Activated T-helper 17 cell treated with anti-CD3 and anti-CD28 coated beads, Interleukin-2, amount 50 U/mL, for 72 hours (primary cell): Measurements from ENCODE around the gene OXSR1. TPM values are rescaled to one million over a fixed set of nuclear protein-coding genes. Genes with fewer than 3 reads are reported as not detected.
A peak's percentile ranks its signal among the peaks of the same experiment; 100 is the strongest.
"Not testable (repeated sequence)": the region's sequence is repeated elsewhere in the genome, so short reads cannot be mapped to it uniquely, and the experiment has no call there.

ENCODE experiments used
- ATAC-seq: fragments of 150-1000 bp; cut with Tn5 transposase; replicated peaks from 2 replicates; pipeline ENCODE4 v1.10.0; 2021; ENCODE audit warnings: mild to moderate bottlenecking, moderate library complexity
- H3K27ac Mint-ChIP-seq: one replicate; pipeline ENCODE4 v1.8.0; 2022; ENCODE audit warnings: mixed read lengths
- H3K27me3 Mint-ChIP-seq: one replicate; pipeline ENCODE4 v1.8.0; 2022; ENCODE audit warnings: mixed read lengths
- H3K36me3 Mint-ChIP-seq: one replicate; pipeline ENCODE4 v1.8.0; 2022; ENCODE audit warnings: low read depth, mild to moderate bottlenecking, mixed read lengths
- H3K4me1 Mint-ChIP-seq: one replicate; pipeline ENCODE4 v1.8.0; 2022; ENCODE audit warnings: mixed read lengths
- H3K4me3 Mint-ChIP-seq: one replicate; pipeline ENCODE4 v1.8.0; 2022; ENCODE audit warnings: mild to moderate bottlenecking, mixed read lengths
- H3K9me3 Mint-ChIP-seq: one replicate; pipeline ENCODE4 v1.8.0; 2022; ENCODE audit warnings: mixed read lengths
- total RNA-seq, 2 donors: library from RNA; stranded (reverse); gene quantifications; one replicate each; pipeline ENCODE4 v1.2.3, GENCODE V29; 2022

OXSR1 gene
- total RNA-seq, 2 donors from 2014 or later = 77.8 to 78.4 TPM

DNA sequence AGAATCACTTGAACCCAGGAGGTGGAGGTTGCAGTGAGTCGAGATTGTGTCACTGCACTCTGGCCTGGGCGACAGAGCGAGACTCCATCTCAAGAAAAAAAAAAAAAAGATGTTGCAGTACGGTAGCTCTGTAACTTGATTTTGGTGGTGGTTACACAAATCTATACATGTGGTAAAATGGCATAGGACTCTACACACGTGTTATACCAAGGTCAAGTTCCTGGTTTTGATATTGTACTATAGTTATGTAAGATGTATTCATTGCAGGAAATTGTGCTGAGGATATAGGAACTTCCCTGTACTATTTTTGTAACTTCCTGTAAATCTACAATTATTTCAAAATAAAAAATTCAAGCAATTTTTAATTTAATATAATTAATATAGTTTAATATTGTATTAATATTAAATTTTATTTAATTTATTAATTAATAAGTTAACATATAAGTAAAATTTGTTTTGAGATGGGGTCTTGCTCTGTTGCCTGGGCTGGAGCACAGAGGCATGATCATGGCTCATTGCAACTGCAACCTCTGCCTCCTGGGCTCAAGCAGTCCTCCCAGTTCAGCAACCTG lies 16.9 kb upstream of the OXSR1 start:
- H3K27ac Mint-ChIP-seq = no peak overlapping the region
- ATAC-seq = no peak
- no peaks in the 10 kb centered on the region for H3K27me3 Mint-ChIP-seq
- H3K4me3 Mint-ChIP-seq = no peak overlapping the region
- H3K36me3 Mint-ChIP-seq = no peaks in the 10 kb centered on the region
- H3K9me3 Mint-ChIP-seq = peaks cover 16% of the 10 kb centered on the region
- H3K4me1 Mint-ChIP-seq = peaks cover 25% of the 10 kb centered on the region

DNA sequence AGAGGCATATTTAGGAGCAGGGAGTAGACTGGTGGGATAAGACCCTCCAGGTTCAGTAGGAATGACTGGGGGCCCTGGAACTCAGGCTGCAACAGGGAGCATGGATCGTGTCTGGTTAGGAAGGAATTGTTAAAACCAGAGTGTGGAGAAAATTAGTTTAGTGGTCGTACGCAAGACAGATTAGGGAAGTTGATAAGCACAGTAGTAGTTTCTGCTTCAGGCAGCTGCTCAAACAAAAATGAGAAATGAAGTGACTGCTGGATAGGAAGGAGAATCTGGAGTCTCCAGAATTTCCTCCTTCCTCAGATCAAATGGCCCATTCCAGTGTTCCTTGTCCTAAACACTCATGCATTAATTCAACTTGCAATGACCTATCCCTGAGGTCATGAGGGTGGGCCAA lies 15.6 kb upstream of the OXSR1 start:
- Mint-ChIP-seq H3K27me3 (no peaks in the 10 kb centered on the region), H3K9me3 (peaks cover 16% of the 10 kb centered on the region), H3K27ac (no peak overlapping the region), H3K4me1 (peaks cover 22% of the 10 kb centered on the region), H3K36me3 (no peaks in the 10 kb centered on the region), H3K4me3 (no peak overlapping the region)
- no peak for ATAC-seq

DNA sequence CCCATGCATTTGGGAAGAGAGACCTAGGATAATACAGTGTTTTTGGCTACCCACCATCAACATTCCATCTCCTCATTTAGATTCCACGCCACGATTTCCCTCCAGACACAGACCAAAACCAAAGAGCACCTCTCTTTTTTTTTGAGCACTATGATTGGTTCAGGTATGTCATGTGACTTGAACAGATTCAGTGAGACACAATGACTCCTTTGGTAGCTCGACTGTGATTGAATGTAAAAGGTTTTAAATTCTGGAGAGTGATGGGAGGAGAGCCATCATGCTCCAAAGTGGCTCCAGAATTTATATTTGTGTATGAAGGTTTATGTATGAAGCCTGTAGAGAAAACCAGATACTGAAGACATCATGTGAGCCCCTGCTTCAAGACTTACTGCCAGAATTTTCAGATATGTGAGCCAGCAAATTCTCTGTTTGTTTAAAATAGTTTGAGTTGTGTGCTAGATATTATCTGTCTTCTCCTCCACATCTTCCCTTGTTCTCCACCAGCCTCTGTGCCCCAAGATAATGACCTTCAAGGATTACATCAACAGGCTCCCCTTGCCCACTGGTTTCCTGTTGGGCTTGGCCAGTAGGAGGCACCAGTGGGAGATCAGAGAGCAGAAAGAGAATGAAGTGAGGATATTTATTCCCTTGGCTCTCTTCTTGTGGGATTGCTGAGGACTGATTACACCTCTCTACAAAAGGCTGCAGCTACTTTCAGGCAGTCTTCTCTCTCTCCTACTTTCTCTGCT lies 14.4 kb upstream of the OXSR1 start:
- H3K36me3 Mint-ChIP-seq = no peaks in the 10 kb centered on the region
- peak overlapping the region; percentile 70 for H3K27ac Mint-ChIP-seq
- no peaks in the 10 kb centered on the region for H3K27me3 Mint-ChIP-seq
- peaks cover 22% of the 10 kb centered on the region for H3K4me1 Mint-ChIP-seq
- ATAC-seq = no peak
- no peak overlapping the region for H3K4me3 Mint-ChIP-seq
- peaks cover 16% of the 10 kb centered on the region for H3K9me3 Mint-ChIP-seq

DNA sequence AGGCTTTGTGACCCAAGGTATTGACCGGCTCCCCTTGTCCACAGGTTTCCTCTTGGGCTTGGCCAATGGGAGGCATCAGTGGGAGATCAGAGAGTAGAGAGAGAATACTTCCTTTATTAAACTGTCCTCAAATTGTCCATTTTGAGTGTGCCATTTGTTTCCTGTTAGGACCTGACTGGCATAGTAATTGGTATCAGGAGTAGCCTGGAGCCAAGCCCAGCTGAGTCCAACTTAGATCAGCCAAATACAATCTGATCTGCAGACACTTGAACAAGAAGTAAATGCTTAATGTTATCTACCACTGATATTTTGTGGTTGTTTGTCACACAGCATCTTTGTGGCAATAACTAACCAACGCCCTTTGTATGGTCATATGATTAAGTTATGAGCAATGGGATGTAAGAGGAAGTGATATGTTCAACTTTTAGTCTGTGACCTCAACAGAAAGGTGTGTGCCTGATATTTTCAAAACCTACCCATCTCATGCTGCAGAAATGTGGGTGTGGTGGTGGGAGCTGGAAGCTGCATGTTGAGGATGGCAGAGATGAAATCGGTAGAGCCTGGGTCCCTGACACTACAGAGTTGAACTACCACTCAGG lies 13.6 kb upstream of the OXSR1 start:
- H3K36me3 Mint-ChIP-seq = no peaks in the 10 kb centered on the region
- peak overlapping the region; percentile 70 for H3K27ac Mint-ChIP-seq
- H3K4me3 Mint-ChIP-seq = peak overlapping the region; percentile 22
- ATAC-seq = peak; percentile 80
- H3K27me3 Mint-ChIP-seq = no peaks in the 10 kb centered on the region
- peaks cover 22% of the 10 kb centered on the region for H3K4me1 Mint-ChIP-seq
- peaks cover 10% of the 10 kb centered on the region for H3K9me3 Mint-ChIP-seq

DNA sequence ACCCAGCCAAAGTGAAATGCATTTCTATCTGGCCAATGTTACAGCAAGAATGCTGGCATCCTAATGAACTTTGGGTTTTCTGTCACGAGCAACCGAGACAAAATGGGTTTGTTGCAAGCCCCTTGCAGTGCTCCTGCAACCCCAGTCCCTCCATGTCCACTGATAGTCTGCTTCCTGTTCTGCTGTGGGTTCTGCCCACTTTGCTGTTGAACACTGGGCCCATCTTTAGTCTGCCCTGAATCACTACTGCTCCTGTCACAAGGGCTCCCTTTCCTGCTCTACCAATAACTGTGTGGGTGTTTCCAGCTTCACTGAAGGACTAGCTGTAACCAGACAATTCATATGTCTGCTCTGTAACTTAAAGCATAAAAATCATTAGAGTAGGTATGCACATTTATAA lies 12.7 kb upstream of the OXSR1 start:
- ATAC-seq = peak; percentile 32
- Mint-ChIP-seq H3K4me1 (peaks cover 22% of the 10 kb centered on the region), H3K27me3 (no peaks in the 10 kb centered on the region), H3K36me3 (no peaks in the 10 kb centered on the region), H3K4me3 (no peak overlapping the region), H3K9me3 (peaks cover 6% of the 10 kb centered on the region), H3K27ac (no peak overlapping the region)

DNA sequence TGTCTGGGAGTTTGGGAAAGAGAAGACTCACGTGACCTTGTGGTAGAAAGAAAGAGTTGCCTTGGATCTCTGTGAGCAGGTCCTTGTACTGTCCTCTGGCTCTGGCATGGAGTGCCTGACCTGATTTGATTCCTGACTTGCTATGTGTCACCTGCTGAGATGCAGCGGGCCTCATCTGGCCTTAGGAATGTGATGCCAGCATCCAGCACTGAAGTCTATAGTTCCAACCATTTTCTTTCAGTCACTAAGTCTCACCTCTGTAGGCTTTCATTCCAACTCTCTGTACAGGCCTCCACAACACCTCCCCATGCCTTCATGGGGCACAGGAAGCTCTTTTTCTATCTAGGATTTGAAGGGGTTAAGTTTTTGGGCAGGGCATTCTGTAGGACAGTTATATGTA lies 12.1 kb upstream of the OXSR1 start:
- H3K9me3 Mint-ChIP-seq = peaks cover 6% of the 10 kb centered on the region
- no peaks in the 10 kb centered on the region for H3K27me3 Mint-ChIP-seq
- H3K4me3 Mint-ChIP-seq = no peak overlapping the region
- no peaks in the 10 kb centered on the region for H3K36me3 Mint-ChIP-seq
- no peak overlapping the region for H3K27ac Mint-ChIP-seq
- H3K4me1 Mint-ChIP-seq = peaks cover 22% of the 10 kb centered on the region
- no peak for ATAC-seq

DNA sequence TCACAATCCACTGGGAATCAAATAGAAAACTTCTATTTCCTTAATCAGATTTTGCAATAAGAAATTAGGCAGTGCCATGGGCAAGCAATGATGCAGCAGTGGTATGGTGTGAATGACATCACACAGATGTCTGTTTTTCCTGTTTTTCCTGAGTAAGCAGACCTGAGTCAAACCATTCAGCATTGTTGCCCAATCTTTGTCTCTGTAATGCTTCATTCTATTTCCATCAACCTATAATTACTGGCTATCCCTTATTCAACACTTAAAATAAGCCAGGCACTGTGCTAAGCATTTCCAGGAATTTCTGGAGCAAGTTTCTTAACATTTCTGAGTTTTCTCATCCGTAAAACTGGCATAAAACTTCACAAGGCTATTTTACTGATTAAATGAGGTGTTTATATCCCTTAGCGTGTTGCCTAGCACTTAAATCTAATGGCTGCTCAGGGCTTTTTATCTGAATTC lies 11.3 kb upstream of the OXSR1 start:
- Mint-ChIP-seq H3K27ac (no peak overlapping the region), H3K36me3 (no peaks in the 10 kb centered on the region), H3K27me3 (no peaks in the 10 kb centered on the region), H3K9me3 (peaks cover 6% of the 10 kb centered on the region), H3K4me3 (no peak overlapping the region), H3K4me1 (peaks cover 22% of the 10 kb centered on the region)
- ATAC-seq = peak; percentile 66

DNA sequence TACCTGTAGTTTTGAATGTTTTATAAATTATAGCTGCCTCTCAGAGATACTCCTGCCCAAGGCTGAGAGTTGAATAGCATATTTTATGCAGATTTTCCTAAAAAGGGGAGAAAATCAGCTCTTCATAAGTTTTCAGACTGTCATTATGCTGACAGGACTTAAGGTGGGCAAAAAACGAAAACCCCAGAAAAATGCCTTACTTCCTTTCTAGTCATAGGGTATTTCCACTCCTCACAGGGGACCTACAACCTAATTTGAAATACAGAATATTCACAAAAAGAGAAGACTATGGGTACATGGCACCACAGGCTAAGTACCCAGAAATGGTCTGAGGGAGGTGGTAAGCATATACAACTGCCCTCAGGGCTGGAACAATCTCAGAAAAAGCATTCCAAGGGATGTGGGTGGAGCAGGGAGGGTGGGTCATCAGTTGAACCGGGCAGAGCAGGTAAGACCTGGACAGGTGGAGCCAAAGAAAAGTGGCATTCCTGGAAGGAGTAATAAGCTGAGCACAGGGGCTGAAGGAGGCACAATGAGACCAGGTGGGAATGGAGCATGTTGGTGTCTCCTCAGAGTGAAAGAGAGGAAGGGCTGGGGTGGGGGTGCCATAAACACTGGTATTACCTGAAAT lies 10.6 kb upstream of the OXSR1 start:
- ATAC-seq = no peak
- no peak overlapping the region for H3K4me3 Mint-ChIP-seq
- H3K36me3 Mint-ChIP-seq = no peaks in the 10 kb centered on the region
- H3K9me3 Mint-ChIP-seq = peaks cover 6% of the 10 kb centered on the region
- no peaks in the 10 kb centered on the region for H3K27me3 Mint-ChIP-seq
- peaks cover 22% of the 10 kb centered on the region for H3K4me1 Mint-ChIP-seq
- no peak overlapping the region for H3K27ac Mint-ChIP-seq

DNA sequence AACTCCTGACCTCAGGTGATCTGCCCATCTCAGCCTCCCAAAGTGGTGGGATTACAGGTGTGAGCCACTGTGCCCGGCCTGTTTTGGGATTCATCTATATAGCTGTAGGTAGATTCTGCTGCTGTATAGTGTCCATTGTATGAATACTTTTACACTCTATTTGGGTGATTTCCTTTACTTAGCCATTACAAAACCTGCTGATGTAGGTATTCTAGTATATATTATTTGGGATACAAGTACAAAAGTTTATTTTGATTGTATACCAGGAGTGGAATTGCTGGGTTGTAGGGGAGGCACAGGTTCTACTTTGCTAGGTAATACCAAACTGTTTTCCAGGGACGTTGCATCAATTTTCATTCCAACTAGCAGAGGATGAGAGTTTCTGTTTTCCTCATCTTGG lies 9.5 kb upstream of the OXSR1 start:
- Mint-ChIP-seq H3K4me3 (no peak overlapping the region), H3K27ac (no peak overlapping the region), H3K4me1 (peaks cover 18% of the 10 kb centered on the region), H3K36me3 (no peaks in the 10 kb centered on the region), H3K27me3 (no peaks in the 10 kb centered on the region), H3K9me3 (peaks cover 6% of the 10 kb centered on the region)
- ATAC-seq = no peak

DNA sequence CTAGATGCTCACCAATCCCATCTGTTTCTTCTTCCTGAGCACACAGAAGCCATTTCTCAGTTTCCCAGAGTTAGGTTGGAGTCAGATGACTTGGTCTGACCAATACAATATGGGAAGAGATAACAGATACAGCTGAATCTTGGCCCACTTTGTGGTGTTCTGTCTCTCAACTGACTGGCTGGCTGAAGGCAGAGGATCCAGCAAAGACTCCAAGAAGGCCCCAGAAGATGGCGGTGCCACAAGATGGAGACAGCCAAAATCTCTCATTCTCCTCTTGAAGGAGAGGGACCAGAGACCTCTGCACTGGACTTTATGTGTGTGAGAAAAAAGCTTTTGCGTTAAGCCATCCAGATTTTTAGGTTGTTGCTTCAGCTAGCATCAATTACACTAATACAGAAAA lies 8.2 kb upstream of the OXSR1 start:
- Mint-ChIP-seq H3K36me3 (no peaks in the 10 kb centered on the region), H3K27ac (no peak overlapping the region), H3K9me3 (no peaks in the 10 kb centered on the region), H3K4me1 (peaks cover 5% of the 10 kb centered on the region), H3K4me3 (no peak overlapping the region), H3K27me3 (no peaks in the 10 kb centered on the region)
- ATAC-seq = no peak

DNA sequence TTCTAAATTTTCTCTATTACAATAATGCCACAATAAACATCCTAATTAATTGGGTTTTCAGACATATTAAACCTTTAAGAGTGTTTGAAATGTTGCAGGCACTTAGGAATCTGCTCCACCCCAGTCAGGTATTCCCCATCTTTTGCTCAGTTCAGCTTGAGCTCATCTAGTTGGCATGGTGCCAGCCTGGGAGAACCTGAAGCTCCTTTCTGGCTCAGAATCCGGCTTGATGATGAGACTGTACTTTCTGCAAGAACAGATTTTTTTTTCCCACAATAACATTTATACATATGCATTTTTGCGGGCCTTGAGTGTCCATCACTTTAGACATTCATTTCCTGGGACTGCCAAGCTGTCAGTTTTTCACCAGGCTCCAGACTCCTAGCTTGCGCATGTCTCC lies 7.7 kb upstream of the OXSR1 start:
- Mint-ChIP-seq H3K9me3 (no peaks in the 10 kb centered on the region), H3K4me1 (peaks cover 3% of the 10 kb centered on the region), H3K27ac (no peak overlapping the region), H3K4me3 (no peak overlapping the region), H3K36me3 (no peaks in the 10 kb centered on the region), H3K27me3 (no peaks in the 10 kb centered on the region)
- ATAC-seq = no peak

DNA sequence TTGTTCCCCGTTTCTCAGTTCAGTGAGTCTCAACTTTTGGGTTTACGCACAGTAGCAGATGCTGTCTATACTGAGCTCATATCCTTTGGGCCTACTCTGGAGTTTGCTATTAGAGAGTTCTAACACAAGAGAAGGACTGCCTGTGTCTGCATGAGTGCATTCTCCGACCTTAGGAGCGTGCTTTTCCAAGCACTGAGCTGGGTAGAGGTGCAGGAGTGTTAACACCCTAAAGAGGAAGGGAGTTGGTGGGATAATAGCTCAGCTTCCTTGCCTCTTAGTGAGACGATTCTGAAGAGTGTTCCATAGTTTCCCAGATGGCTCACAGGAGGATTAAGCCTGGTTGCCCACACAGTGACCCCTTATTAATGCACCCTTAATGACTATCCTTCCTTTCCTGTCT lies 6.9 kb upstream of the OXSR1 start:
- Mint-ChIP-seq H3K36me3 (no peaks in the 10 kb centered on the region), H3K27me3 (no peaks in the 10 kb centered on the region), H3K9me3 (no peaks in the 10 kb centered on the region), H3K27ac (no peak overlapping the region), H3K4me1 (no peaks in the 10 kb centered on the region), H3K4me3 (no peak overlapping the region)
- ATAC-seq = no peak

DNA sequence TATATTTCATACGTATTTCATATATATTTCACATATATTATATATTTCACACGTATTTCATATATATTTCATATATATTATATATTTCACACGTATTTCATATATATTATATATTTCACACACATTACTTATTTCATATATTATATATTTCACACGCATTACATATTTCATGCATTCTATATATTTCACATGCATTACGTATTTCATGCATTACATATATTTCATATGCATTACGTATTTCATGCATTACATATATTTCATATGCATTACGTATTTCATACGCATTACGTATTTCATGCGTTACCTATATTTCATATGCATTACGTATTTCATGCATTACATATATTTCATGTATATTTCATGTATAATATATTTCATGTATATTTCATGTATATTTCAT lies 4.6 kb upstream of the OXSR1 start:
- H3K27ac Mint-ChIP-seq, H3K27me3 Mint-ChIP-seq, H3K9me3 Mint-ChIP-seq, H3K4me1 Mint-ChIP-seq, ATAC-seq, H3K4me3 Mint-ChIP-seq: not testable (repeated sequence)
- peaks cover 12% of the 10 kb centered on the region for H3K36me3 Mint-ChIP-seq

DNA sequence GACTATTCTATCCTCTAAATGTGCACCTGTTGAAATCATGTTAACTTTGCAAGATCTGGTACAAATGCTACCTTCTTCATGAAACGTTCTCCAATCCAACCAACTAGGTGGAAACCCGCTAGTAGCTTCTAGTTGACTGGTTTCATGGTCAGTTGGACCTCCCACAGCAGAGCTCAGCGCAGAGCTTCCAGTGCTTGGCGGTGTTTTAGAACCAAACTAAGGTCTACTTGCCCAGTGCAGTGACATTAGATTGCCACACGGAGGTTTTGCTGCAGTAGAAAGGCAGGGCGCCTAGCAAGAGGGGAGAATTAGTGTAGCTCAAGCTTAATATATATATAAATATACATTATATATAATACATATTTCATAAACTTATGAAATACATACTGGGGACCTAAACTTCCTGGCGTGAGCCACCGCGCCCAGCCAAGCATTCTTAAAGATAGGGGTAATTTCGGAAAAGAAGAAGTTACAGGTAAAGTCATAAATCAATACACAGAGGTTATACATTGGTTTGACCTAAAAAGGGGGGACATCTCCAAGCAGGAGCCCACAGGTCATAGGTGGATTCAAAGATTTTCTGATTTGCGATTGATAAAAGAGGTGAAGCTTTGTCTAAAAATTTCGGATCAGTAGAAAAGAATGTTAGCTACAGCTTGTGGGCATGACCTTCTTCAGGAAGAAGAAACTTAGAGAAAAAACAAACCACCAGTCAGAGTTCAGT lies 2.1 kb upstream of the OXSR1 start:
- H3K4me3 Mint-ChIP-seq = peak overlapping the region; percentile 94
- ATAC-seq = no peak
- peaks cover 16% of the 10 kb centered on the region for H3K4me1 Mint-ChIP-seq
- no peaks in the 10 kb centered on the region for H3K27me3 Mint-ChIP-seq
- no peak overlapping the region for H3K27ac Mint-ChIP-seq
- no peaks in the 10 kb centered on the region for H3K9me3 Mint-ChIP-seq
- H3K36me3 Mint-ChIP-seq = peaks cover 38% of the 10 kb centered on the region
